ENCODE measurements around the gene FAM170B.

Gene FAM170B

DNA sequence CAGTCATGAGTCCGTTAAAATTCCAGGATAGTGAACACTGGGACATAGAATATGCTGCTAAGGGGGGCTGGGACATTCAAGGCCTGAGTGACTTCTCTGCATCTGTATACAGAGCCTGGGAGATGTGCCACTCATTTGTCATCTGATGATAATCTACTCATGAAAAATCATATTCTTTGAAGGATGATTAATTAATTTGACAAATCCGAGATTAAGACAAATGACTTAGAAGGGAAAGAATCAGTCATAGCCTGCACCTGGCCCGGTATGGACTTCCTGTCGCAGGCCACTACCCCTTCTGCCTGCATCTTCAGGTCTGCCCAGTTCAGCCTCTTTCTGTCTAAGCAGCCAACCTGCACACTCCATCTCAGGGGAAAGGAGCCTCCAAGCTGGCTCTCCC lies 18.8 kb upstream of the FAM170B start:
- DNase-seq (ENCODE audit: low read depth in 1 of 2, low spot score in 1 of 2): no peak

DNA sequence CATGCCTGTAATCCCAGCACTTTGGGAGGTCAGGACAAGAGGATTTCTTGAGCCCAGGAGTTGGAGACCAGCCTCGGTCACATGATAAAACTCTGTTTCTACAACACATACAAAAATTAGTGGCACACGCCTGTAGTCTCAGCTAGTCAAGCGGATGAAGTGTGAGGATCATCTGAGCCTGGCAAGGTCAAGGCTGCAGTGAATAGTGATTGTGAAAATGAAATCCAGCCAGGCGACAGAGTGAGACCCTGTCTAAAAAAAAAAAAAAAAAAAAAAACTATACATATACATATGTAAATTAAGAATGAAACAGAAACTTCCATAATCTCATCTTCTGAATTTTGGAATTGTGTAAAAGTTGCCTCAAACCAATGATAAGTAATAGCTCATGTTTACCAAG lies 18.2 kb upstream of the FAM170B start:
- DNase-seq (ENCODE audit: low read depth in 1 of 2, low spot score in 1 of 2): no peak

DNA sequence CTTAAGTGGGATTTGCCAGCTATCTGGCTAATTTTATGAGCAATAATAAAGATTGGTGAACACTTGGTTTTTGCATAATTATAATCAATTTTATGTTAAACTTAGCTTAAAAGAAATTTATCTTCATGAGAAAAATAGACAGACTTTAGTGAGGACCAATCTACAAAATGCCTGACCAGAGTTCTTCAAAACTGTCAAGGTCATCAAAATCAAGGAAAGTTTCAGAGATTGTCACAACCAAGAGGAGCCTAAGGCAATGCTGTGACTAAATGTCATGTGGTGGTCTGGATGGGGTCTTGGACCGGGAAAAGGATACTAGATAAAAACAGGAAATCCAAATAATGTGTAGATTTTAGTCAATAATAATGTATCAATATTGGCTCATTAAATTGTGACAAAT lies 17.7 kb upstream of the FAM170B start:
- no peak for DNase-seq (ENCODE audit: low read depth in 1 of 2, low spot score in 1 of 2)

DNA sequence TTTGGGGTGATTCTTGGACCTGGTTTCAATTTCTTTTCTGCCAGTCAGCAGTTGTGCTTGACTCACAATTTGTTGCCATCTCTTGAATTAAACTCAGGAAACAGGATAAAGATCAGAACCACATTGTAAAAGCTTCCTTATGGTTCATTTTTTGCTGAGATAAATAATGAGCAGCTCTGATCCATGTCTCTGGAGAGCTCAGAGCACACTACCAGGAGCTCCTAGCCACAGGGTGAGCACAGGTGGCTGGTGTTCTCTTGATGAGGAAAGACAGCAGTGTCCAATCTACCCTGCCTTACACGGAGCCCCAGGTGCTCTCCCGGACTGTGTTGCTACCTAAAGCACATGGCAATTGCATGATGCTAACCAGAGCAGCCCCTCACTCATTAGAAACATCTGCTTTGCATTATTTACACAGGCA lies 17.2 kb upstream of the FAM170B start:
- DNase-seq (ENCODE audit: low read depth in 1 of 2, low spot score in 1 of 2): no peak

DNA sequence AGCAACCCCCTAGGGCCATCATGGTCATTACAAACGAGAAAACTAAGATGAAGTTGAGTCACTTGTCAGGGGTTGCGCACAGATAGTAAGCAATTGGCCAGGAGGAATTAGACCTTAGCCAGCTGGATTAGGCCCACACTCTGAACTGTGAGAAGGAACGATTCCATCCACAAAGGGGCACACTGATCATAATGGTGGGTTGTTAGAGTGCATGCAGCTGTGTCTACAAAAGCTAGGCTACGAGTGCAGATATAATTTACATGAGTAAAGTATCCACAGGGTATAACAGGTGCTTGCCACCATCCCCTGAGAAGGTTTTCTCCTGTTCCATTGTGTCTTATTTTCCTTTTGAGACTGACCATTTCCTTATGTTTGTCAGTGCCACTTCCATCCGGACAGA lies 16.6 kb upstream of the FAM170B start:
- DNase-seq (ENCODE audit: low read depth in 1 of 2, low spot score in 1 of 2): no peak

DNA sequence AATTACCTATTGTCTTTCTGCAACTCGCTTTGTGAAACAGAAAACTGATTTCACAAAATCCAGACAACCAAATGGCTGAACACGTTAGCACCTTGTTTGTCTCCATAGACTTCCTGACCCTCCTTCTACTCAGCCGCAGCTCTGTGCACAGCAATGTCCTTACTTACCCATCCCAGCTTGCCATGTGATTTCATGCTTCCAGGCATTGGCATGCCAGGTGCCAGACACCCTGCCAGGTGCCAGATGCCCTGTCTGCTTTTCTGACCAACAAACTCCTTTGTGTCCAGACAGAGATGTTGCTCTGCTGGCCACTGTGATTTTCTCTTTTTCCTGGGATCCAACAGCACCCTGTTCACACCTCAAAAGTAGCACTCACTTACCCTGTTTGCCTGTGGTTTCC lies 16.1 kb upstream of the FAM170B start:
- DNase-seq (ENCODE audit: low read depth in 1 of 2, low spot score in 1 of 2): no peak

DNA sequence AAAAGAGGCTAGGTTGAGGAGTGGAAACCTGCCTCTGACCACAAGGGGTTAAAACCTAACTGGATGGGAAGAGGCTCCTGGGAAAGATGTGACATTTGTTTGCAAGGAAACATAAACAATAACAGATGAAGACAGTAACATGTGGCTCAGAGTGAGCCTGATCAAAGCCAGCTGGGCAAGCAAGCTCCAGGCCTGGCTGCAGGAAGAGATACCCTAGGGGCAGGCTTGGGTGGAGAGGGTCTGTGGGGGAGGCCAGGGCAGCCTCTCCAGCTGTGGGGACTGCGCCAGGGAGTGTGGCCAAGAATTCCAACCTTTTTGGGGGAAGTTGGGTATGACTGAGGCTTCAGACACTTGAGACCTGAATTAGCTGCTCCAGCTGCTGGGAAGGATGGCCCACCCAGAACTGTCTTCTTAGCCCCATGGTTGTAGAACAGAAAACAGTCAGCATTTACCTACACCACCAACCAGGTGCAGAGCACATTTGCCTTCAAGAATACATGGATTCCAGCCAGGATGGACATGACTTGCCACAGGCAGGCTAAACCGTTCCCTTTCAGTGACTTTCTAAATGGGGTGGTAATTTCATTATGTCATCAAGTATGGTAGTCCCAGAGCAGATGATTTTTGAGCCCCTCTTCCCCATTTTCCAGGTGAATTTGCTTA lies 10.4 kb upstream of the FAM170B start:
- no peak for DNase-seq (ENCODE audit: low read depth in 1 of 2, low spot score in 1 of 2)

DNA sequence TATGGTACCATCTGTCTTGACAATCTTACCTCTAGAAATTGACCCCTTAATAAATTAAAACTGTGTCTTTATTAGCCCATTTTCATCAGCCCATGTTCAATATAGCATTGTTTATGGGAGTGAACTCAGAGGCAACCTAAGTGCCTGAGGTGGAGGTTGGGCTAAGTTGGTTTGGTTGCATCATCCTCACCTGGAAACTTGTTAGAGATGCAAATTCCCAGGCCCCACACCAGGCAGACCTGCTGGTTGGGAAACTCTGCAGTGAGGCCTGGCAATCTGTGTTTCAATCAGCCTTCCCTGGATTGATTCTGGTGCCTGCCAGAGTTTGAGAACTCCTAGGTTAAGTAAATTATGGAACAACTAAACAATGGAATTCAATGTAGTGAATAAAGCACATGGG lies 9.4 kb upstream of the FAM170B start:
- DNase-seq (ENCODE audit: low read depth in 1 of 2, low spot score in 1 of 2): no peak

DNA sequence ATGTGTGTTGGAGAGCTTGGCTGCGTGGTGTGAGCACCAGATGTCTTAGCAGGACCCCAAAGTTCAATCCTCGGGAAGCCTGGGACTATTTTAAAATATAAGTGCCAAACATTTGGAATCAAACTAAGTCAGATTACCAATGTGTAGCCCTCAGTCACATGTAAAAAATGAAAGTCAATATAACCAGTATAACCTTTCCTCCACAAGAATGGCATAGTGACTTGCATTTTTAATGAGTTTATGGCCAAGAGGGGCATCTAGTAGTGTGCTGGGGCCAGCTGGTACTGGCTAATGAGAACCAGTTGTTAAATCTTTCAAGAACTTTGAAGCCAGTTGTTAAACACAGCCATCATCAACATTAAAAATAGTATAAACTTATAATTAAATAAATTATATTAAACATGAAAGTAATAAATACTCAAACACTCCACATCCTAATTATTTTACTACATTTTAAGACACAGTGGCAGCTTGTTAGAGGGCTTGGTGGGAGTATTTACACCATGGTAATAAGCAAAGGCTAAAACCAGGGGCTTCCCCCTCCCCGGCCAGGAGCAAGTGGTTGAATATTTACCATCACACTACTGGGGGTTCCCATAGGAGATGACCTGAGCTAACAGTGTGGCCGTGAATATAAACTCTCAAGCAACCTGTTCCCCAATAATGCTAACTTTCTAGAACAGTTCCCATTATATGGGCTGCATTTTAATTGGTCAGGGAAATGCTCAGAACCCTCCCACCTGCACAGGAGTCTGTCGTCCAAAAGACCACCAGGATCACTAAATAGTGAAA lies 7.9 kb upstream of the FAM170B start:
- no peak for DNase-seq (ENCODE audit: low read depth in 1 of 2, low spot score in 1 of 2)

DNA sequence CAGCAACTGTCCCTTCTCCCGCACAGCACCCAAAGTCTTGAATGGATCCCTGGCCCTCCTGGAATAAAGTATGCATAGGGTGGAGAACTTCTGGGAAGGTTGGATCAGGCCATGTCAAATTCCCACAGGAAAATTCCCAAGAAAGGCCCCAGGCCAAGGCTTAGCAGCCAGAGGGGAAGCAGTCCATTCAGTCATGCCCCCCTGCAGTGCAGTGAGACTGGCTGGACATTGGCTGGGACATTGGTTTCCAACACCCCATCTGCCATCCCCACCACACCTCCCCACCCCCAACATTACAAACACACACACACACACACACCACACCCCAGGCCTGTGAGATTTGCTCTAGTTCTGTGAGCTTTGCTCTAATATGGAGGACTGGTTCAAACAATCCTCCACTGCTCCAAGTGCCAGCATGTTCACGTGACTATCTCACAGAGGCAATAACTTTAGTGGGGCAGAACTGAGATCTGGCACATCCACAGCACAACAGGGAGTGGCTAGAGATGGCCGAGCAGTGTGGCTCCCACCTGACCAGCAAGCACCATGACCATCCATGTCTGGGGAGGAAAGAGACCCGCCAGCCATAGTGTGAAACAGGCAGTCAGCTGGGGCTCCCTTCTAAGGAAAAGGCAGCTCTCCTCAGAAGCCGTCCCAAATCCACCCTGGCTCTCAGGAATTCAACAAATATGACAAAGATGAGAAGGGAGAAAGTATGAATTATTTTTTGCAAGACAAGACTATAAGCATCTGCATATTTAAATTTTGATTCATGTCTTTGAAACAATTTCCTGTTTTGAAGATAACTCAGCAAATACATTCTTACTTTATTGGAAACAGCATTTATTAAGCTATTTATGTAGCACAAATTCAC lies 6.7 kb upstream of the FAM170B start:
- DNase-seq (ENCODE audit: low read depth in 1 of 2, low spot score in 1 of 2): no peak

DNA sequence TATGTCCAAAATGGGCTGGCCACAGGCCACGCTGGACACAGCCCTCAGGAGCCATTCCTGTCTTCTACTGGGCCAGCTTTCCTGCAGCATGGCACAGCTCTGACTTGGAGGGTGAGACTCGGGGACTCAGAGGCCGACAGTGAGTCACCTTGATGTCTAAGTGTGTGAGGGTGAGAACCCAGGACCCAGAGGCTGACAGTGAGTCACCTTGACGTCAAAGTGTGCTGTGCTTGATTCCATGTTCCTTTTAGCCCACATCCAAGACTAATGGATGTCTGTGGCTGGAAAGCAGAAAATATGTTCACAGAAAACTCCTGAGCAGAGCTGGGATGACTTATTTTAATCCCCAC lies 6.0 kb upstream of the FAM170B start:
- no peak for DNase-seq (ENCODE audit: low read depth in 1 of 2, low spot score in 1 of 2)

DNA sequence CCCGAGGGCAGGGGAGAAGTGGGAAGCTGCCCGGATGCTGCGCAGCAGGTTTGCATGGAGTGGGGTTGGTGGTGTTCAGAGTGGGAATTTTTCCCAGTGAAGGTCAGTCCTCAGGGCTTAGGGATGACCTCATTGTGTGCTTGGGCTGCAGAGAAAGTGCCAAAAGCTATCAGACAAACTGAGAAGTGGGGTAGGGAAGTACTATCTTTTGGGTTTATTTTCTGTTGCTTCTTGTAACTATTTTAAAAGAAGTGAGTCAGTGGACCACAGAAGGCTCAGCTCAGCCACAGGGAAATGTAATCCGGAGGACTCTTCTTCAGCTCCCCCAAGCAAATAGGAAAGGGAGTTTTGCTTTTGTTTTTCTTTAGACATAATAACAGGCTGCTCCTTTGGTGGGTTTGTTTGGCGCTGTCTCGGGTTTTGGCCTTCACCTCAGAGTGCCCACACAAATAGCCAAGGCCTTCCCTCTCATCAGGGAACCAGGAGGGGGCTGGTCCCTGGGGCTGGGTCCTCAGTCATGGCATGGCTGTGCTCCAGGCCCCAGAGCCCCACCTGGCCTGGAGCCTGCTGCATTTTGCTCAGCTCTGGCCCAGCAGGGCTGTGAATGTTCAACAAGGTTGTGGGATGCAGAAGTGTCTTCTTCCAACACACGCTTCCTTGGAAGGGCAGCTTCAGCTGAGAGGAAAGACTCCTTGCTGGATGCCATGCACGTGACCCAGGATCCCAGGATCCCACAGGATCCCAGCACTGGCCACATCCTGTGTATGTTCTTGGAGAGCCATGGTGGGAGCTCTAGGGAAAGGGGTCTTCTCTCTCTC lies 5.4 kb upstream of the FAM170B start:
- no peak for DNase-seq (ENCODE audit: low read depth in 1 of 2, low spot score in 1 of 2)

DNA sequence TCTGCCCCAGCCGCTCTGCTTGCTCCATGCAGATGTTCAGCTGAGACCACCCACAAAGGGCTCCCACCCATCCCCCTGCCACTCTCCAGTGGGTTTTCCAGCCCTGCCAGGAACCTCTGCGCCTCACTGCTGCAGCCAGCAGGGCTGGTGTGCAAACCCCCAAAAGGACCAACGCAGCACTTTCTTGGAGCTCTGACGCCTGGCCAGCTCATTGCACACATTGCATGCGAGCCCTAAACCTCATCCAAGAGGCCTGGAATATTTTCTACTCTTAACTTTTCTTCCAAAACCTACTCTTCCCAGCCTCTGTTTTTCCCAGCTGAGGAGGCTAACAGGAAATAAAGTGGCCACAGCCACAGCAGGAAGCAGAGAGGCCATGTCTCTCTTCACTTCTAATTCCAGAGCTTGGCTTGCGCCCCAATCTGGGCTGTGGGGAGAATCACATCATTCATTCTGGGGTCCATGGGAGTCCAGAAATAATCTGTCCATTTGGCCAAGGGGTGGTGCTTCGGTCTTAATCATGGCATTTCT lies 4.6 kb upstream of the FAM170B start:
- no peak for DNase-seq (ENCODE audit: low read depth in 1 of 2, low spot score in 1 of 2)

DNA sequence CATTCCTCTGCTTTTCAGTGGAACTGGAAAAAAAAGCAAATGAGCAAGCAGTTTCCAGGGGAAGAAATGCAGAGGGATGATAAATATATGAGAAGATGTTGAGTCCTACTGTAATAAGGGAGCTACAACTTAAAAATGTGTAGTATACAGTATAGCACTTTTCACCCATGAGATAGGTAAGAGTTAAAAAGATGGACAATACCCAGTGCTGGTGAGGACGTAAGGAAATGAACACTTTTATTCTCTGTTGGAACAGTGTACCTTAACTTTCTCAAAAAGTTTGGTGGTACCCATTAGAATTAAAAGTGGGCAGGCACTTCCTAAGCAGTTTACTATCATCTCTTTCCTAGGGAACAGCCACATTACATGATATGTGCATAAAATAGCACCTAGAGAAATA lies 2.7 kb upstream of the FAM170B start:
- DNase-seq (ENCODE audit: low read depth in 1 of 2, low spot score in 1 of 2): no peak

DNA sequence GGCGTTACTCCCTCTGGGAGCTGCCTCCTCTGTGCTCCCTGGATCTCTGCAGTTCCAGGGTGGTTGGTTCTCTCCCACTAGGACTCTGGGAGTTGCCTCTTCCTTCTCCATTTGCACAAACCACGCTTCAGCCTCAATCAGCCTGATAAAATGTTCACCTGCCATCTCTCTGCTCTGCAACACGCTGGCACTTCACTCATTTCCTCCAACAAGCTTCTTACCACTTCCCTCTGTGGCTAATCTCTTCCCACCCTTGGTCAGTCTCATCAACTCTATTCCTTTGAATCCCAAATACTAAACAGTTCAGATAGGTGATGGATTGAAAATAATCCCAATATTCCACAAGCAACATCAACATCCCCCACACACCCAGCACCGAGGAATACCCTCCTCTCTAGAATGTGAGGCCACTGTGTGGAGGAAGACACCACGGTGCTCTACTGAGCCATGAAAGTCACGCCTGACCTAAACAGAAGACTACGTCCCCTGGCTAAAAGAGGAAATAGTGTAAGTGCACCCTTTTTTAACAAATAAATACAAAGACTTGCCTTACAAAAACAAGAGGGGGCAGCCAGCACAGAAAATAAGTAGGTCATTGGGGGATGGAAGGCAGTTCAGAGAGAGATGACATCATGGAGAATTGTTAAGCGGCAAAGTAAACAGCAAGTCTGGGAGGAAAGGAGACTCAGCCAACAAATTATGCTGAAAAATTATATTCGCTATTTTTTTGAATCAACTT lies 1.9 kb upstream of the FAM170B start:
- no peak for DNase-seq (ENCODE audit: low read depth in 1 of 2, low spot score in 1 of 2)

DNA sequence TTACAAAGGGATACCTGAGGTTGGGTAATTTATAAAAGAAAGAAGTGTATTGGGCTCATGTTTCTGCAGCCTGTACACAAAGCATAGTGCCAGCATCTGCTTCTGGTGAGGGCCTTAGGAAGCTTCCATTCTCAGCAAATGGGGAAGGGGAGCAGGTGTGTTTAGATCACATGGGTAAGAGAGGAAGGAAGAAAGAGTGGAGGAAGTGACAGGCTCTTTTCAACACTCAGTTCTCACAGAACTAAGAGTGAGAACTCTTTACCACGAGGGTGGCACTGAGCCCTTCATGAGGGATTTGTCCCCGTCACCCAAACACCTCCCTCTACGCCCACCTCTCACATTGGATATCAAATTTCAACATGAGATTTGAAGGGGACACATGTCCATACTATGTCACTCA lies 506 bp upstream of the FAM170B start:
- DNase-seq (ENCODE audit: low read depth in 1 of 2, low spot score in 1 of 2): no peak

DNA sequence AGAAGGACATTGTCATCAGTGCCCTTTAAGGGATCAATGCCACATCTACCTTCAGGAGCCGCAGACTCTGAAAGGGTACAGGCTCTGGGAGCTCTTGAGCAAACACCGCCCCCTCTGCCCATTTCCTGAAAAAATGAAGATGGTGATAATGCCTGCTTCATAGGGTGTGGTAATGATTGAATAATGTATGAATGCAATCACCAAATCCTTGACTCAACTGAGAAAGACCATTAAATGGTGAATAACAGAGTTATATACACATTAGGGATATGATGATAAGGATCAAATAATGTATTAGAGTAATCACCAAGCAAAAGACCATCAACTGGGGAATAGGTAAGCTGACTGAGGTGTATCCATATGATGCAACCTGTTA lies 1.5 kb downstream of the FAM170B start:
- no peak for DNase-seq (ENCODE audit: low read depth in 1 of 2, low spot score in 1 of 2)

DNA sequence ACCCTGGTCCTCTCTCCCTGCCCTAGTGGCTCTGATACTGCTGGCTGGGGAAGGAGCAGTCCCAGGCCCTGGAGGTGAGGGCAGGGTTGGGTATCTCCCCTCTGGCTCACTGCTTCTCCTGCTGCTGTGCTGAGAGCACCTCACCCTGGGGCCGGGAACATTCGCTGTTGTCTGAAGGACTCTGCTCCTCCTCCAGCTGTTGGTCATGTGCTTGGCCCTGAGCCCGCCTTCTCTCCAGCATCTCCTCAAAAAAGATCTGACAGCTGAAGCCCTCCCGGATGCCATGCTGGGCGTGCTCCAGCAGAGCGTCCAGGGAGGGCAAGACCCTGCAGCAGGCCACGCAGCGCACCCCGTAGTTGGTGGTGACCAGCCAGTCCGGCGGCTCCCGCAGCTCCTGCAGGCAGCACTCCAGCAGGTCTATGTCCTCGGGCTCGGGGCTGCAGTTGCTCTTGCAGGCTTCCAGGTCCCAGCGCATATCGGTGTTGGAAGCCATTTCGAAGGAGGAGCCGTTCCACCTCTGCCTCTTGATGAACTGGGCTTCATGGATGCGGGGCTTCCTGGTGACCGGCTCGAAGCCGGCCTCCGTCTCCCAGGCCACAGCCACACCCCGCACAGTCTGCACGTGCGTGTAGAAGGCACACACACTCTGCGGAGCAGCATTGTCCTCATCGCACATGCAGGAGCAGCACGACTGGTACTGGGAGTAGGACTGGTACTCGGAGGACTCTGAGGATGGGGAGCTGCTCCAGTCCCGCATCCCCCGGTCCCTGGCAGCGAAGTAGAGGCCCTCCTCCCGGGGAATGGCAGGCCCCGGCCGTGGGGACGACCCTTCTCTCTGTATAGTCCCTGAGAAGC lies 2.1 kb downstream of the FAM170B start:
- DNase-seq (ENCODE audit: low read depth in 1 of 2, low spot score in 1 of 2): no peak

DNA sequence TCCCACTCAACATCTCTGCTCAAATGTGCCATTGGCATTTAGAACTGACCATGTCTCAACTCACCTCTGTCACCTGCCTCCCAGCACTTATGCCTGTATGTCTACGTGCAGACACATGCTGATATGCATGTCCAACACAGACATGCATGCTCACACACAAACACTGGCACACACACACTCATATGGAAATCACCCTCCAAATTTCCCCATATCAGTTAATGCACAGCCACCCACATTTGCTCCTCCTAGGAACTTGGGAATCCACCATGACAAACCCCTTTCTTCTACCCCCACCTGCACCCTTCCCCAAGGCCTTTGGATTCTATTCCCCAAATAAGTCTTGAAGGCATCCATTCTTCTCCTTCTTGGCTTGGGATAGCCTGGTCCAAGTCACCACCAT lies 4.4 kb downstream of the FAM170B start:
- DNase-seq (ENCODE audit: low read depth in 1 of 2, low spot score in 1 of 2): no peak

Measured in activated CD4-positive, alpha-beta T cell treated with anti-CD3 and anti-CD28 coated beads, Interleukin-2, amount 50 U/mL, for 24 hours (primary cell).